NCI-H2171 (cell line): Measurements from ENCODE around the gene ACOXL.

Source experiments
- DNase-seq: peaks from one replicate; lab custom pipeline; 2025; lab: John Stamatoyannopoulos, UW

Gene ACOXL

DNA sequence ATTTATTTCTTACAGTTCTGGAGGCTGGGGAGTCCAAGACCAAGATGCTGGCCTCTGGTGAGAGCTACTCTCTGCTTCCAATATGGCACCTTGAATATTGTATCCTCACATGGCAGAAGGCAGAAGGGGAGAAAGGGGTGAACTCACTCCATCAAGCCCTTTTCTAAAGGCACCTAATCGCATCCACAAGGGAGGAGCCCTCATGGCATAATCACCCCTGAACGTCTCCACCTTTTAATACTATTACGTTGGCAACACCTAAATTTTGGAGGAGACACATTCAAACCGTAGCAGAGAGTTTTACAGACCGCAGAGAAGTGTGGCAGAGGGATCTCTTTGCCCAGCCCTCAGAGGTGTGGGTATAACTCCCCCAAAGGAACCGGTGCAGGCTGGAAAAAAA lies 245.8 kb downstream of the ACOXL start:
- no peak for DNase-seq

DNA sequence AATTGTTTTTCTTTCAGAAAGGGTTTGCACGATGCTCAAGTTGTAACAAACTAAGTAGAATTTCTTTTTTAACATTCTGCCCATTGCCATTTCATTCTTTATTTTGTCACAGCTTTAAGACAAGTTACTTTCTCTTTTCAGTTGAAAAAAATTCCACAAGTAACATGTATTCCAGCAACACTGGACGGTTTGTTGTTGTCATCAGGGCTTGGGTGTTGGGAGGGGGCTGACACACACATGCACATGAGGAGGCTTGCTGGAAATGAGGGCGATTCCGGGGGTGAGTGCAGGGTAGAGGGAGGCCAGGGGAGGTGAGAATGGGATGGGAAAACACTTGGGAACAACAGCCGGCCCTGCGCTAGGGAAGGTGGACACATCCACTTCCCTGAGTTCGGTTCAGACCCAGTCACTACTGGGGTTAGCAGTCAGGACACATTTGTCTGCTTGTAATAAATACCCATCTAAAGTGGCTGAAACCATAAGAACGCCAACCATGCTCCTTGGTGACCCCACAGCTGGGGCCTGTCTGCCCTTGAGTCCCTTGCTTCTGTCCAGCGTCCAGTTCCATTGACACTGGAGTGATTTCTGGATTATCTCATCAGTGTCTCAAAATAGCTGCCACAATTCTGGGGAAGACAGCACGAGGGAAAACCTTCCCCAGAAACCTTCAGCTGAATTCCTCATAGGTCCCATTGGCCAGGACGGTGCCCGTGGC lies 246.5 kb downstream of the ACOXL start:
- DNase-seq: no peak

- no peak for DNase-seq
Observed at GRCh38 chr2:110979471-110980338, 247.3 kb downstream of the ACOXL start.

DNA sequence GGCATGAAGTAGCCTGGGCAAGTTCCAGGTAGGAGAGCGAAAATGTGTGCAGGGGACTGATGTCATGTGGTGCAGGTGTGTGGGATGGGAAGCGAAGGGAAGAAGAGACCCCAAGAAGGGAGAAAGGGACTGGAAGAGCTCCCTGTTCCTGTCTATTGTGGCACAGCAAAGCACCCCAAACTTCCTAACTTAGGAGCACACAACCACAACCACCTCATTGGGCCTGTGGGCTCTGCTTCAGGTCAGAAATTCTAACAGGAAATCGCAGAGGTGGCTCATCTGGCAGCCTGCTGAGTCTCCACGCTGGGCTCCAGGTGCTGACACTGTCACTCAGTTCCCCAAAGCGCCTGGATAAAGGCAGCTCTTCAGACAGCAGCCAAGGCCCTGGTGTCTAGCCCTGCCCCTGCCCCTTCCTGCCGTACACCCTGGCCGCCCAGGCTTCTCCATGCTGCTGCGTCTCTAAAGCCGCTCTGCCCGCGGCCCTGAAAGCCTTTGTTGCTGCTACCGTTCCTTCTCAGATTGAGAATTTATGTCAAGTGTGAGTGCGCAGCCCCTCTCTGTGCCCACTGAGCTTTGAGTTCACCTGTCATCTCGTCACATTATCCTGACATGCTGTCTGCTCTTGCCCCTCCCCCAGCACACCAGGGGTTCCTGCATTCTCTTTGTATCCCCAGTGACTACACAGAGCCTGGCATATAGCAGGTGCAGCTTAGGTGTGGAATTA lies 248.1 kb downstream of the ACOXL start:
- DNase-seq: no peak

- no peak for DNase-seq
Observed at GRCh38 chr2:110983133-110983532, 250.8 kb downstream of the ACOXL start.

- no peak for DNase-seq
Observed at GRCh38 chr2:110984694-110985490, 252.5 kb downstream of the ACOXL start.

DNA sequence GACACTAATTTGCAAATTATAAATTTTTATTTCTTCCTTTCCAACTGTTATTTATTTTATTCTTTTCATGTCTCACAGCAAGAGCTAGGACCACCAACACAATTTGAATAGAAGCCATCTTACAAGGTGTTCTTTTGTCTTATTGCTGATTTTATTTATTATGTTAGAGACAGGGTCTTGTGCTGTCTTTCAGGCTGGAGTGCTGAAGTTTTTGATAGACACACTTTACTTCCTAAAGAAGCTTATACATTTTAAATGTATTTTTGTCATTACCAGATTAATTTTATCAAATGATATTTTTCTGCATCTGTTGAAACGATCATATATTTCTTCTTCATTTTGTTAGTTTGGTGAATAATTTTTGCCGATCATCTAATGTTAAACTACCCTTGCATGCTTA lies 258.1 kb downstream of the ACOXL start:
- DNase-seq: no peak

DNA sequence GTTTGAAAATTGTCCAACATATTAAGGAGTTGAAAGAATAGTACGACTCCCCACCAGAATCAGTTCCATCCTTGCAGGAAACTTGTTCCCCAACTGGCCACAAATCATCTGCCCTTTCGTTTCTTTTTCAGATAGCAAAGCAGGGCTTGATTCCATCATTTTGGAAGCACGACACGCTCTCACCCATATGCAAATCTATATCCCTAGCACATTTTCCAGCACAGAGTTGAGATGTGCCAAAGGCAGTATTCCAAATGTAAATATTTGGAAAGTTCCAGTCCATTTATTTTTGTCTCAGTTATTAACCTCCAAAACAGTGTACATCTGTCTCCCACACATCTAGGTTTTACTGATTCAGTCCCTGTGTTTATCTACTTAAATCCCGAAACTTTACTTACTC lies 259.5 kb downstream of the ACOXL start:
- no peak for DNase-seq

GRCh38 chr2:110992886-110993285 lies 260.5 kb downstream of the ACOXL start:
- DNase-seq: no peak

DNA sequence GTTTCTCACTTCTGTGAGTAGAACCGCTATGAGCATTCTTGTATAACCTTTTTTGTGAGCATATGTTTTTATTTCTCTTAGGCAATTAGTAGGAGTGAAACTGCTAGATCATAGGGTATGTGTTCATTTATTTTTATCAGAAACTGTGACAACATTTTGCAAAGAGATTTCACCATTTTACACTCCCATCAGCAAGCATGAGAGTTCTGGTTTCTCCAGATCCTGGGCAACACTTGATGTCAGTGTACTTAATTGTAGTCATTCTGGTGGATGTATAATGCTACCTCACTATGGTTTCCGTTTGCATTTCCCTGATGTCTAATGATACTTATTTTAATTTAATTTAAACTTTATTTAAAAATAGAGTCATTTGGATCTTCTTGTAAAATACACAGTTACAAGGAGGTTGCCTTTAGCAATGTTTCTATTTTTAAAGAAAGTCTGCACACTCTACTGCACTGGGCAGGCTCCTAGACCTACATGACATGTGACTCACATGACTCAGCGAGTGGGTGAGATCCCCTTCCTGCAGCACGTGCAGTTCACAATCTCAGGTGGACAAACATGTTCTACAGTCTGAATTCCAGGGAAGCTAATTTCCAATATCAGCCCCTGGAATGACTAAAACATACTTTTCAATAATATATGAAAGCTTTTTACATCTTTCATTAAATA lies 261.3 kb downstream of the ACOXL start:
- DNase-seq: no peak

GRCh38 chr2:110994250-110994961 lies 262.0 kb downstream of the ACOXL start:
- no peak for DNase-seq

DNA sequence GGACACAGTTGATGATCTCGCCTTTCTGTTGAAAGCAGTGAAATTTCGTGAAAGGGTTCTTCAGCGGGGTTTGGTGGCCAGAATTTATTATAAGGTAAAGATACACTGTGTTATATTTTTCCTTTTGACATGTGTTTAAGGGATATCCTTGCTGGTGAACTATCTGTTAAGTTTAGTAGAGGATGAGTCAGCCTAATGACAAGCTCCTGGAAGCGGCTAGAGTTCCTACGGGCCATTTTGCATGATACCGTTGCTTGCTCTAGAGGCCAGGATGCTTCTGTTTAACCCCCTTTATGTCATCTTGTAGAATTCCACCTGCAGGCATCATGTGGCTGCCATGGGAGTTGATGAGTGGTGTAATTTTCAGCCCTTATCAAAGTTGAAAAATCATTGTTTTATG lies 263.5 kb downstream of the ACOXL start:
- DNase-seq: no peak

DNA sequence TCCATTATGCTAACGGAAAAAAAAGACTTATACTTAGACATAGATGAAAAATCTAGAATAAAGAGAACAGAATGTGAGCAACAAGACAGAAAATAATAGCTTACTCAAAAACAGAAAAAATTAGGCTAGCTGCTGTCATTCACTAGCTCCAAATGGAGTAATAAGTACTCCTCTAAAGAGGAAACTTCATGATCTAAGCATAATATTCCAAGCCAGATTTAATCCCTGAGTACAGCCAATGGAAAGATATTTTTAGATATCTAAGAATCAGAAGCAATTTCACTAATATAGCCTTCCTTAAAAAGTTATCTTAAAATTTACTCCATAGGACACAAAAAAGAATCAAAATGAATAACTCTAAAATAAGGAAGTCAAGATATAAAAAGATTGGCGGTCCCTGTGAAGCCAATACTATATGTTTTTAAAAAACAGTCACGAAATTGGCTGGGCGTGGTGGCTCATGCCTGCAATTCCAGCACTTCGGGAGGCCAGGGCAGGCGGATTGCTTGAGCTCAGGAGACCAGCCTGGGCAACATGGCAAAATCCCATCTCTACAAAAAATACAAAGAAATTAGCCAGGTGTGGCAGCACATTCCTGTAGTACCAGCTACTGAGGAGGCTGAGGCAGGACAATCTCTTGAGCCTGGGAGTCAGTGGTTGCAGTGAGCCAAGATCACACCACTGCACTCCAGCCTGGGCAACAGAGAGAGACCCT lies 265.1 kb downstream of the ACOXL start:
- no peak for DNase-seq

- DNase-seq: no peak
Observed at GRCh38 chr2:110998311-110998710, 265.9 kb downstream of the ACOXL start.

DNA sequence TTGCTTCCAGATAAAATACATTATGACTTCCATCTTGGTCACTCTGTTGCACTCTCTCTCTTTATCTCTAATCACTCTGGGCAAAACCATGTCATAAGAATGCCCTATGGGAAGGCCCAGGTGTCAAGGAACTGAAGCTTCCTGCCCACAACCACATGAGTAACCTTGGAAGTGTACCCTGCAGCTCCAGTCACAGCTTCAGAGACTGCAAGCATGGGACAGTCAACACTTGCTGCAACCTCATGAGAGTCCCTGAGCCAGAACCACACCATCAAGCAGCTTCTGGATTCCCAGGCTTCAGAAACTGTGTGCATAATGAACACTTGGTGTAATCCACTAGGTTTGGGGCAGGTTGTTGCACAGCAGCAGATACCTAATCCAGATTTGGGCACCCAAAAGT lies 267.3 kb downstream of the ACOXL start:
- no peak for DNase-seq

DNA sequence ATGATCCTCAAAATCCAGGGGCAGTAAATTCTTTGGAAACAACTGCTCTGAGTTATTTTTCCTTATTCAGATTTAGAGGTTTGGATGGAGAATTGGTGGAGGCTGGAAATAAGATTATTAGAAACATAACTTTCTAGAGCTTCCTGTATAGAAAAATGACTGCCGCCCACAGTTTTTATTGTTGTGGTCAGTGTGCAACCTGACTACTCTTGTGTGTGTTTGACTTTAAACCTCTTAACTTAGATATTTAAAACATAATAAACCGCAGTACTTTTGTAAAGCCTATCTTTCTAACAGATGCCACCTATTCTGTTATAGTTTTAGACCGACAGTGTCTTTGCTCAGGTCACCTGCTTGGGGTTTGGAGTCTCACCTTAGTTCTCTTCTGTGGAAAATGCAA lies 272.9 kb downstream of the ACOXL start:
- DNase-seq: no peak

GRCh38 chr2:111005821-111006220 lies 273.4 kb downstream of the ACOXL start:
- DNase-seq: no peak

- no peak for DNase-seq
Observed at GRCh38 chr2:111007757-111008688, 275.6 kb downstream of the ACOXL start.

GRCh38 chr2:111011218-111011617 lies 278.8 kb downstream of the ACOXL start:
- no peak for DNase-seq
